ENCODE data around the gene NELFA.

NELFA gene

GRCh38 chr4:2008921-2009650 lies at the start of gene NELFA:
NELFA (minus strand) TSS chr4:2008974; CDS start chr4:2008959, 15 bp downstream.
- peak; percentile 27 for TF ChIP-seq CTCF (IDR thresholded peaks at IDR 0.05; ENCODE audit: insufficient read depth, low read depth, low read length, missing control alignments)
- peak within 1 kb of the TSS; percentile 91 for H3K4me3 ChIP-seq (ENCODE audit: low read length)
- peak; percentile 98 for DNase-seq (ENCODE audit: low read depth)

GRCh38 chr4:2057382-2058065 lies 48.8 kb upstream of the NELFA start:
- DNase-seq (ENCODE audit: low read depth): no peak
- no peak overlapping the region for H3K4me3 ChIP-seq (ENCODE audit: low read length)
- no peak for TF ChIP-seq CTCF (IDR thresholded peaks at IDR 0.05; ENCODE audit: insufficient read depth, low read depth, low read length, missing control alignments)

- no peak overlapping the region for H3K4me3 ChIP-seq (ENCODE audit: low read length)
- no peak for TF ChIP-seq CTCF (IDR thresholded peaks at IDR 0.05; ENCODE audit: insufficient read depth, low read depth, low read length, missing control alignments)
- no peak for DNase-seq (ENCODE audit: low read depth)
Observed at GRCh38 chr4:2054217-2054616, 45.4 kb upstream of the NELFA start.

GRCh38 chr4:2051086-2051485 lies 42.3 kb upstream of the NELFA start:
- DNase-seq (ENCODE audit: low read depth): no peak
- no peak overlapping the region for H3K4me3 ChIP-seq (ENCODE audit: low read length)
- no peak for TF ChIP-seq CTCF (IDR thresholded peaks at IDR 0.05; ENCODE audit: insufficient read depth, low read depth, low read length, missing control alignments)

- no peak overlapping the region for H3K4me3 ChIP-seq (ENCODE audit: low read length)
- DNase-seq (ENCODE audit: low read depth): no peak
- TF ChIP-seq CTCF (IDR thresholded peaks at IDR 0.05; ENCODE audit: insufficient read depth, low read depth, low read length, missing control alignments): no peak
Observed at GRCh38 chr4:2049811-2050210, 41.0 kb upstream of the NELFA start.

- no peak for DNase-seq (ENCODE audit: low read depth)
- no peak for TF ChIP-seq CTCF (IDR thresholded peaks at IDR 0.05; ENCODE audit: insufficient read depth, low read depth, low read length, missing control alignments)
- no peak overlapping the region for H3K4me3 ChIP-seq (ENCODE audit: low read length)
Observed at GRCh38 chr4:2049381-2049780, 40.6 kb upstream of the NELFA start.

All from epithelial cell of esophagus (primary cell).